GM21526 (cell line): ENCODE data around the gene SIGLEC7.

Experiments used
- ATAC-seq: cut with Tn5 transposase; IDR thresholded peaks from one replicate; pipeline ENCODE4 v1.9.1; 2021; ENCODE audit warnings: moderate library complexity; ENCODE audit not compliant: unreplicated experiment, low FRiP score

The SIGLEC7 gene

GRCh38 chr19:51196181-51196580 lies 54.1 kb downstream of the SIGLEC7 start:
- ATAC-seq = no peak

DNA sequence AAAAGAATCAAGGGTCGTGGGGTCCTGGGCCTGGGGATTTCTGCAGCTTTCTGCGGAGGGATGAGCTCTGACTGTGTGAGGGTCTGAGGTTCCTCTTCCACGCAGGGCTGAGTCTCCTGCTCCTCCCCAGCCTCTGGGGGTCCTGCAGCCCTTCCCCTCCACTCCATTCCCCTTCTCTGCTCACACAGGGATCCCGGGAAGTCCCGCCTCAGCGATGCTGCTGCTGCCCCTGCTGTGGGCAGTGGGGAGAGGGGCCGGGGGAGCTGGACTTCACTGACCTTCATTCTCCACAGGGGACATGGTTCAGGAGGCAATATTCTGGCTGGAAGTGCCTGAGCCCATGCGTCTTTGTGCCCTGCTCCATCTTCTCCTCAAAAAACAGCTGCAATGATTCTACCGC lies 56.5 kb downstream of the SIGLEC7 start:
- ATAC-seq = no peak

- ATAC-seq = no peak
Observed at GRCh38 chr19:51200071-51200666, 58.1 kb downstream of the SIGLEC7 start.

DNA sequence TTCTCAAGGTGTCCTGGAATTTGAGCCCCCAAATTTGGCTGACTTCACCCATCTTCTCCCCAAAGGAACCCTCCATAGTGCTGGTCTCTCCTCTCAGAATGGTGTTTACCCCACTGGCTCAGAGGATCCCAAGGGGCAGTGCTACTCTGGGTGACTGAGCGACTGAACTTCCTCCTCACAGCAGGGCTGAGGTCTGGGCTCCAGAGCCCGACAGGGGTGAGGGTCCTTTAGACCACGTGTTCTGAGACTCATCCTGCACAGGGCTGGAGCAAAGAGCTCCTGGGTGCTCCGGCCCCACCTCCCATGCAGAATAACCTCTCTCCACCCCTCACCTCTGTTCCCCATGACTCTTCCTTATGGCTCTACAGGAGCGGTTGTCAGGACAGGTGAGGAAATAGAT lies 59.6 kb downstream of the SIGLEC7 start:
- ATAC-seq = no peak
